Thoracic aorta (tissue), 2 donors: ENCODE data around the gene ENPP6. TPM values are rescaled to one million over a fixed set of nuclear protein-coding genes. Genes with fewer than 3 reads are reported as not detected.

Experiments used
- ATAC-seq: fragments of 150-250 bp; one replicate; pipeline ENCODE4 v1.8.0; 2017; ENCODE audit warnings: low read depth; ENCODE audit not compliant: insufficient number of reproducible peaks, low FRiP score
- DNase-seq: peaks from one replicate; pipeline ENCODE4 v3.0.0-alpha.2; 2020; ENCODE audit warnings: low spot score
- H3K27ac ChIP-seq, 2 donors: fragments of 200-600 bp; sonication (generic); 1 replicate in 1 of 2; 2 replicates in 1 of 2; pipeline ENCODE4 v1.5.1; 2016; ENCODE audit warnings: mild to moderate bottlenecking in 2 of 2, moderate library complexity in 2 of 2
- H3K27me3 ChIP-seq: fragments of 200-600 bp; sonication (generic); replicated peaks from 2 replicates; pipeline ENCODE4 v1.6.0; 2016; ENCODE audit warnings: mild to moderate bottlenecking; ENCODE audit not compliant: insufficient read depth
- H3K36me3 ChIP-seq: fragments of 200-600 bp; sonication (generic); one replicate; pipeline ENCODE4 v1.5.1; 2016
- H3K4me1 ChIP-seq, 2 donors: fragments of 200-600 bp; sonication (generic); 1 replicate in 1 of 2; 2 replicates in 1 of 2; pipeline versions ENCODE4 v1.5.1 to v1.6.0; 2016; ENCODE audit warnings: low read depth in 2 of 2, mild to moderate bottlenecking in 1 of 2; ENCODE audit not compliant: control insufficient read depth in 1 of 2
- H3K4me3 ChIP-seq: fragments of 200-600 bp; sonication (generic); 2 replicates; pipeline ENCODE4 v1.5.1; 2016; ENCODE audit warnings: mild to moderate bottlenecking
- H3K9me3 ChIP-seq: fragments of 200-600 bp; sonication (generic); 2 replicates; pipeline ENCODE4 v1.5.1; 2016
- CTCF ChIP-seq: fragments of 200-600 bp; sonication (generic); IDR thresholded peaks from one replicate; pipeline ENCODE4 v1.5.1; 2019; ENCODE audit warnings: antibody characterized with exemption
- total RNA-seq, 2 donors: library from RNA; depleted of rRNA; stranded (reverse); fragments of >200 nt; gene quantifications; one replicate each; pipeline versions ENCODE4 v1.1.0 to v1.2.3, GENCODE V29; 2016

Gene ENPP6
- total RNA-seq, 2 donors from 2014 or later, result 0.27 to 2.0 TPM

GRCh38 chr4:184248216-184248615 is 30.5 kb upstream of the ENPP6 start:
- DNase-seq, result no peak
- H3K9me3 ChIP-seq, result no peaks in the 10 kb centered on the region

GRCh38 chr4:184247421-184247820 is 29.7 kb upstream of the ENPP6 start:
- Histone ChIP-seq H3K36me3 (no peaks in the 10 kb centered on the region), H3K9me3 (no peaks in the 10 kb centered on the region), H3K4me1 (no peaks in the 10 kb centered on the region), H3K27me3 (no peaks in the 10 kb centered on the region), H3K4me3 (no peak overlapping the region), H3K27ac (no peak overlapping the region)
- ATAC-seq (no peak), DNase-seq (no peak)
- TF ChIP-seq CTCF, result no peak

More at GRCh38 chr4:184248216-184248615, 30.5 kb upstream of the ENPP6 start:
- Histone ChIP-seq H3K27me3 (no peaks in the 10 kb centered on the region), H3K27ac (no peak overlapping the region), H3K36me3 (no peaks in the 10 kb centered on the region), H3K4me1 (no peaks in the 10 kb centered on the region), H3K4me3 (no peak overlapping the region)
- ATAC-seq, result no peak
- no peak for TF ChIP-seq CTCF

- no peak overlapping the region for H3K4me3 ChIP-seq
- ATAC-seq (no peak), DNase-seq (no peak)
- no peaks in the 10 kb centered on the region for H3K27me3 ChIP-seq
- no peak for TF ChIP-seq CTCF
- no peaks in the 10 kb centered on the region for H3K36me3 ChIP-seq
- no peaks in the 10 kb centered on the region for H3K4me1 ChIP-seq
- H3K27ac ChIP-seq, result no peak overlapping the region
- H3K9me3 ChIP-seq, result no peaks in the 10 kb centered on the region
These were observed 28.8 kb upstream of the ENPP6 start for GRCh38 chr4:184246426-184246825.

GRCh38 chr4:184238072-184238745 is 20.5 kb upstream of the ENPP6 start:
- no peaks in the 10 kb centered on the region for H3K9me3 ChIP-seq
- H3K36me3 ChIP-seq, result no peaks in the 10 kb centered on the region
- no peak overlapping the region for H3K4me3 ChIP-seq
- DNase-seq, result no peak
- ATAC-seq, result no peak
- H3K27ac ChIP-seq, result no peak overlapping the region
- no peak for TF ChIP-seq CTCF
- no peaks in the 10 kb centered on the region for H3K4me1 ChIP-seq
- no peaks in the 10 kb centered on the region for H3K27me3 ChIP-seq

GRCh38 chr4:184237612-184238011 is 19.9 kb upstream of the ENPP6 start:
- no peak for ATAC-seq
- no peak overlapping the region for H3K4me3 ChIP-seq
- H3K27ac ChIP-seq, result no peak overlapping the region
- no peak for DNase-seq
- H3K27me3 ChIP-seq, result no peaks in the 10 kb centered on the region
- no peaks in the 10 kb centered on the region for H3K4me1 ChIP-seq
- TF ChIP-seq CTCF, result no peak
- H3K9me3 ChIP-seq, result no peaks in the 10 kb centered on the region
- H3K36me3 ChIP-seq, result no peaks in the 10 kb centered on the region
